Kasumi-1 (cell line): ENCODE results near the gene NANP.
"Not testable (repeated sequence)": the region's sequence is repeated elsewhere in the genome, so short reads cannot be mapped to it uniquely, and the experiment has no call there.

Experiments
- DNase-seq, 2 experiments: peaks; one replicate each; lab custom pipeline; 2025; lab: John Stamatoyannopoulos, UW

Gene NANP, protein sequence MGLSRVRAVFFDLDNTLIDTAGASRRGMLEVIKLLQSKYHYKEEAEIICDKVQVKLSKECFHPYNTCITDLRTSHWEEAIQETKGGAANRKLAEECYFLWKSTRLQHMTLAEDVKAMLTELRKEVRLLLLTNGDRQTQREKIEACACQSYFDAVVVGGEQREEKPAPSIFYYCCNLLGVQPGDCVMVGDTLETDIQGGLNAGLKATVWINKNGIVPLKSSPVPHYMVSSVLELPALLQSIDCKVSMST

GRCh38 chr20:25623736-25624499 lies at the start of gene NANP:
NANP (minus strand) TSS chr20:25624014; CDS start chr20:25623948, 66 bp downstream.
- DNase-seq, result peak; percentile 92 to 97

DNA sequence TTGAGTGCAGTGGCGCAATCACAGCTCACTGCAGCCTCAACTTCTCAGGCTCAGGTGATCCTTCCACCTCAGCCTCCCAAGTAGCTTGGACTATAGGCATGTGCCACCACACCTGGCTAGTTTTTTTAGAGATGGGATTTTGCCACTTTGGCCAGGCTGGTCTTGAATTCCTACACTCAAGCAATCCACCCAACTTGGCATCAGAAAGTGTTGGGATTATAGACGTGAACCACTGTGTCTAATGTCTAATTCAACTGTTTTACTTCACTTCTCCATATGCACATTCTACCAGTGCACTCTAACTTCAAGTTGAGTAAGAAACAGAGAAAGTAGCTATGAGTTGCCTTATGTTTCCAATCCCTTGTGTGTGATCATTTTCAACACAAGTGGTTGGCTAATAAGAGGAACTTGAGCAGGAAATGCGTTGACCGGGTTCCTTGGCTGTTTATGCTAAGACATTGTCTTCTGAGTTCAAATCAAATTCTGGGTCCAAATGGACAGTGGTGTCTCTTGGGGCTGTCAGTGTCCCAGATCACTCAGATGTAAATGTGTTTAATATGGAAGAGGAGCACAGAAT lies 48.9 kb upstream of the NANP start:
- peak; percentile 32 to 48 for DNase-seq

- peak; percentile 31 to 37 for DNase-seq
These were observed 46.1 kb upstream of the NANP start for GRCh38 chr20:25669826-25670422.

DNA sequence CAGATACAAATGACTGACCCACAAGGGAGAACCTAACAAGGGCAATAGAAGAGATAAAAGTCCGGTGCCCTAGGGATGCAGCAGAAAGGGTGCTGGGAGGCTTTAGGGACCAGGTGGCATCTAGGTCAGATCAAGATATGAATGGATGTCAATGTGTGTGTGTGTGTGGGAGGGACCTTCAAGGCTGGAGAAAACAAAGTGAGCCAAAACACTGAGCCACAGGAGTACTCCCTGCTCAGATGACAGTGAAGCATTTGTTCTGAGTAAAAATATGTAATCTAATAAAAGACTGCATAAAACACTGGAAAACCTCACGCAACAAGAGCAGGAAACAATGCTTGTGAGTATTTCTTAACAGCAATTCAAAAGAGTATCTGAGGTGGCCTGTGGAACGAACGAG lies 44.6 kb upstream of the NANP start:
- DNase-seq, result no peak

DNA sequence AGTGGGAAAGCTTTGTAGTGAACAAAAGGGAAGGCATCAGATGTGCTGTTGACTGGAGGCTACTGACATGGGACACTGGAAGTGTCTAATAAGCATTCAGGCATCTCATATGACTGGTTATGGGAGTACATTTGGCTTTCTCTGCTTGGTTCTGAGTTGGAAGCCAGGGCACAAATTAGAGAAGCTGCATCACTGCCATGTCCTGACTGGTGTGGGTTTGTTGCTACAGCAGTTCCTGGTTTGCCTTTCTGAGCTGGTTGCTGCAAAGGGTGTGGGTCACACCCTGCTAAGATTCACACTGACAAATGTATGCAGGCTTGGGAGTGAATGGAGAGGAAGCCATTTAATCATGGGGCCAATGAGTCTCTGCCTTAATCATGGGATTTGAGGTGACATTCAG lies 36.2 kb upstream of the NANP start:
- DNase-seq, result peak in 1 of 2 experiments; percentile 6

DNA sequence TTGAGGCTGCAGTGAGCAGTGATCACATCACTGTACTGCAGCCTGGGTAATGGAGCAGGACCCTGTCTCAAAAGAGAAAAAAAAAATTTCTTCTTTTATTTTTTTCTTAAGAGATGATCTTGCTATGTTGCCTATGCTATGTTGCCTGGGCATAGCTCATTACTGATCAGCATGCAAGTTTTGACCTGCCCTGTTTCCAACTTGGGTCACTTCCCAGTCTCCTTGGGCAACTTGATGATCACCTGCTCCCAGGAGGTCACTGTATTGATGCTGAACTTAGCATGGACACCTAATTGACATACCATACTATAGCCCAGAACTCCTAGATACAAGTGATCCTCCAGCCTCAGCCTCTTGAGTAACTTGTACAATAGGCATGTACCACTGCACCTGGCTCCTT lies 30.7 kb upstream of the NANP start:
- DNase-seq, result no peak

- not testable (repeated sequence) for DNase-seq
These were observed 29.1 kb upstream of the NANP start for GRCh38 chr20:25652866-25653265.

- no peak for DNase-seq
These were observed 21.0 kb upstream of the NANP start for GRCh38 chr20:25644814-25645213.

GRCh38 chr20:25643716-25644115 lies 19.9 kb upstream of the NANP start:
- DNase-seq, result no peak

DNA sequence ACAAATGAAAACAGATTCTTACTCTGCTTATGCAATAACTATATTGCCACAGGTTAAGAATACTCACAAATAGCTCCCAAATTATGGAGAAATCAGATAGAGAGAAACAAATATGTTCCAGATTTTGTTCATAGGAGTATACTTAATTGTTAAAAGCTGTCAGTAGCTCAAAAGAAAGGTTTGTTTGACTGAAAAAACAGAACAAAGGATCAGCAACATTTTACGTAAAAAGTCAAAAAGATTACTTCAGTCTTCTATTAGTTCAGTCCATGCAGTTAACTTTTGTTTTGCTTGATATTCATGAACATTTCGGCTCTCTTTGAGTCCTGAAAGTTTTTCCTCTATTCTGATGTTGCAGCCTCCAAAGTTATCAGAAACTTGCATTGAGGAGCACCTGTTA lies 13.4 kb upstream of the NANP start:
- DNase-seq, result no peak

DNA sequence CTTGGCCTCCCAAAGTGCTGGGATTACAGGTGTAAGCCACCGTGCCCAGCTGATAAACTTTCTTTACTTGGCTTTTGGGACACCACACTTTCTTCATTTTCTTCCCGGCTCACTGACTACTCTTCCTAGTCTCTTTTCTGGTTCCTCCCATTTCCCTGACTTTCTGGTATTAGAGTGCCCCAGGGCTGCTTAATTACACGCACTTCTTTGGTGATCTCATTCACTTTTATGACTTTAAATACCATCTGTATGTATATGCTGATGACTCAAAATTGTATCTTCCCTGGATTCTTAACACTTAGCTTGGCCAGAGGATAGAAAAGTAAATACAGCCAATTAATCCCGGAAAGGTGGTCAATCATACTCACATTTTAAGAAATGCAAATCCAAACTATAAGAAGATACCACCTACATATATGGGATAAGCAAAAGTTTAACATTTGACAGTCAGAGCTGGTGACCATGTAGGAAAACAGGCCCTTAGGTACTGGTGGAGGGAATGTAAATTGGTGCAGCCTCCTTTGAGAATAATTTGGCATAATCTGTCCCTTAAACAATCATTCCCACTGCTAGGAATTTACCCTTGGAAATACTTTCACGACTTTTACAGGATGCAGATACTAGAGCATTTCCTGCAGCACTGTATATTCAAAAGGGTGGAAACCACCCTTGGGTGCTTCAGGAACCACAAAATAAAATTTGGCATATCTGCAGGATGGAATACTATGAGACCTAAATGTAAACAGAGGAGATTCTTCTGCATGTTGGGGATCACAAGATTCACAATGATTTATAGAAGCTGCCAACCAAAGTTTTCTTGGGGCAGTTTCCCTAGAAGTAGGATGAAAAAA lies 9.4 kb upstream of the NANP start:
- no peak for DNase-seq

DNA sequence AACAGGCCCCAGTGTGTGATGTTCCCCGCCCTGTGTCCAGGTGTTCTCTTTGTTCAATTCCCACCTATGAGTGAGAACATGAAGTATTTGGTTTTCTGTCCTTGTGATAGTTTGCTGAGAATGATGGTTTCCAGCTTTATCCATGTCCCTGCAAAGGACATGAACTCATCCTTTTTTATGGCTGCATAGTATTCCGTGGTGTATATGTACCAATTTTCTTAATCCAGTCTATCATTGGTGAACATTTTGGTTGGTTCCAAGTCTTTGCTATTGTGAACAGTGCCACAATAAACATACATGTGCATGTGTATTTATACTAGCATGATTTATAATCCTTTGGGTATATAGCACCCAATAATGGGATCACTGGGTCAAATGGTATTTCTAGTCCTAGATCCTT lies 6.8 kb upstream of the NANP start:
- DNase-seq, result not testable (repeated sequence)

GRCh38 chr20:25629816-25630499 lies 6.1 kb upstream of the NANP start:
- DNase-seq, result no peak

DNA sequence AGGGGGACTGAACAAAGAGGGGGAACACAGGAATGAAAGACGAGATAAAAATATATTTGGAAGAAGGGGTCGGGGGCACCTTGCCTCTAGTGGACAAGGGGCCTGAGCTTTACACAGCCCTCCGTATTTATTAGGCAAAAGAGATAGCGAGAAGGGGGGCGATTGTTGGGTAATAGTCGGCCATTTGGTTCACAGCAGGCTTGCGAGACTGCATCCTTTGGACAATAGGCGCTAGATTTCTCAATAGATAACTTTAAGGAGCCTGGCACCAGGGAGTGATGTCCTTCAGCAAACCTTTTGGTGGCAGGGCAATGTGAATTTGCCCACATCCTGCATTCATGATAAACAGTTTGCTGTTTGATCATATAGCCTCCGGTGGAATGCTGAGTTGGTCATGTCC lies 3.0 kb upstream of the NANP start:
- no peak for DNase-seq

GRCh38 chr20:25624500-25624939 lies 706 bp upstream of the NANP start:
- peak; percentile 59 to 63 for DNase-seq

GRCh38 chr20:25623225-25623735 lies 534 bp downstream of the NANP start:
- no peak for DNase-seq

GRCh38 chr20:25622450-25623224 lies 1.2 kb downstream of the NANP start:
- peak; percentile 28 to 31 for DNase-seq

GRCh38 chr20:25622049-25622448 lies 1.8 kb downstream of the NANP start:
- DNase-seq, result no peak

DNA sequence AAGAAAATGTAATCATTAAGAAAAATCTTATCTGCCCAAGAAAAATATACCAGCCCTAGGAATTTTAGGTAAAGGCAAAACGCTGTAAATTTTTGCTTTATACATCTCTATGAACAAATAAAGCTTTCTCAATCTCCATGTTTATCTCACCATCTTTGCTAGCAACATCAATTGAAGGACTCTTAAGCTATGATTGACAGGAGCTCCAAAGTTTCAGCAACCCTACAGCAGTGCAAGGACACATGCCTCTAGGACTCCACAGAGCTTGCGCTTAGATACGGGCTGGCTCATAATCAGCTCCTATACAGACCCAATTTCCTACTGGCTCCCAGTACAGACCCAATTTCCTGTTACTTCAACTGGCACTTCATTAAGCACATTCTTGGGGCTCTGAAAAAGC lies 4.3 kb downstream of the NANP start:
- no peak for DNase-seq

DNA sequence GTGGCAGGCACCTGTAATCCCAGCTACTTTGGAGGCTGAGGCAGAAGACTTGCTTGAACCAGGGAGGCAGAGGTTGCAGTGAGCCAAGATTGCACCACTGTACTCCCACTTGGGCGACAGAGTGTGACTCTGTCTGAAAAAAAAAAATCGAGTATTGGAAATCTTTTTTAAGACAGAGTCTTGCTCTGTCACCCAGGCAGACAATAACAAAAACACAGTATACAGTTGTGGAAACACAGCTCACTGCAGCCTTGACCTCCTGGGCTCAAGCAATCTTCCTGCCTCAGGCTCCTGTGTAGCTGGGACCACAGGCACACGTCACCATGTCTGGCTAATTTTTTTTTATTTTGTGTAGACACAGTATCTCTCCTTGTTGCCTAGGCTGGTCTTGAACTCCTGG lies 15.0 kb downstream of the NANP start:
- DNase-seq, result no peak
